ENCODE measurements around the gene C2CD4C.
"Not testable (repeated sequence)": the region's sequence is repeated elsewhere in the genome, so short reads cannot be mapped to it uniquely, and the experiment has no call there.

Gene C2CD4C

GRCh38 chr19:438416-438958 lies 29.5 kb upstream of the C2CD4C start:
- no peak for DNase-seq

GRCh38 chr19:437041-437440 lies 28.1 kb upstream of the C2CD4C start:
- no peak for DNase-seq

DNA sequence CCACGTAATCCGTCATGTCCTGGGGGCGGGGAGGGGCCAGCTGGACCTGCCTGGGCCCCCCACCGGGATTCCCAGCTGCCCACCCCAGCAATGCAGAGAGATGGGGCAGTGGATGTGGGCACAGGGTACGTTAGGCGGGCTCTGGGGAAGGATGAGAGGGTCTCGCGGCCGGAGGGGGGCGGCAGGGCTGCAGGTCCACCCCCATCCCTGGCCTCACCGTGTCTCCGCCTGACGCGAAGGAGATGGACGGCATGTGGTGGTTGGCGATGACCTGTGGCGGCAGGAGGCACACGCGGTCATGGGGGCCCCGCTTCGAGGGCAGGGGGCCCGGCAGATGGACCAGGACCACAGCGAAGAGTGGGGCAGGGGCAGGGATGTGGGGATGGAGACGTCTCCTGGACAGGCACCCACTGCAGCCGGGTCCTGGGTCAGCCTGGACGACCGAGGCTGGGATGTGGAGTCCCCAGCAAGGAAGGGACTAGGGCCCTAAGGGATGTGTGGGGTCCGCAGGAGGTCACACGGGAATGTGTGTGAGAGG lies 27.5 kb upstream of the C2CD4C start:
- no peak for DNase-seq

- no peak for DNase-seq
Observed at GRCh38 chr19:435707-436412, 26.9 kb upstream of the C2CD4C start.

DNA sequence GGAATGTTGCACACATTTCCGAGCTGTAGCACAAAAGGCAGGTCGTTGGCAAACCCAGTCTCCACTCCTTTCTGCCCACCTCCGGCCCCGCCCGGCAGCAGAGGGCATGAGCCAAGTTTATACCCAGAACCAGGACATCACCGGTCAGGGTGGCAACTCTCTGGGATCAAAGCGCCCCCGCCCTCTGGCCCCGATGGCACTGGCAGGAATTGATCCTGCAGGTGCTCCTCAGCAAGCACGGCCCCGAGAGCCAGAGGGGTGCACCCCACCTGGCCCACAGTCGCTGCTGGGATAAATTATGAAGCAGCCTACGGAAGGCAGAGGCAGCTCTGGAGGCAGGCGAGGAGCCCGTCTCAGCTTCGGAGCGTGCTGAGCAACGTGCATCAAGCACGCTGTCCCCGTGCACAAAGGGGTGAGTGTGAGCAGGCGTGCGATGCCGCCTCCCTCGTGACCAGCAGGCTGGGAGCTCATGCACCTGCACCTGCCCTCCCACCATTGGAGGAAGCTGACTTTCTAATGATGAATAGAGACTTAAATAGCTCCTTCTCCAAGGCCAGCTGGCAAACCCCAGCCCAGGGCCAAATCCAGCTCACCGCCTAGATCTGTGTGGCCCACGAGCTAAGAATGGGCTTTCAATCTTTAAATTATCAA lies 26.2 kb upstream of the C2CD4C start:
- DNase-seq: no peak

GRCh38 chr19:434152-434960 lies 25.4 kb upstream of the C2CD4C start:
- DNase-seq: no peak

GRCh38 chr19:430701-431100 lies 21.8 kb upstream of the C2CD4C start:
- no peak for DNase-seq

GRCh38 chr19:428149-428548 lies 19.2 kb upstream of the C2CD4C start:
- DNase-seq: no peak

GRCh38 chr19:427675-428074 lies 18.7 kb upstream of the C2CD4C start:
- DNase-seq: not testable (repeated sequence)

- DNase-seq: no peak
Observed at GRCh38 chr19:426725-427445, 17.9 kb upstream of the C2CD4C start.

DNA sequence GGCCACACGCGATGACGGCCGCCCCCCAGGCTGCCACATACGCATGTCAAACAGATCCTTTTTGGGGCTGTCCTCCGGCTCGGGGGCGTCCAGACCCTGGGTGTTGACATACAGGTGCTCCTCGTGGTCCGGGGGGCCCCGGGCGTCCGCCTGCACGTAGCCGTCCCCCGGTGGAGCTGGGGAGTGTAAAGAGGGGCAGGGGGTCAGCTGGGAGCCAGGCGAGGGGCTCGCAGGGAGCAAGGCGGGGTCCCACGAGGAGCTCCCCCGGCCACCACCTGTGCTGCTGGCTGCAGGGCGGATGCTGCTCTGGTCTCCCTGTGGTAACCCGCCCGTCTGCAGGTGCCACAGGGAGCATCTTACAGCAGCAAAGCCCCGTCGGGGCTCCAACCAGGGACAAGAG lies 16.1 kb upstream of the C2CD4C start:
- no peak for DNase-seq

- no peak for DNase-seq
Observed at GRCh38 chr19:424546-424945, 15.6 kb upstream of the C2CD4C start.

- no peak for DNase-seq
Observed at GRCh38 chr19:423691-424466, 14.9 kb upstream of the C2CD4C start.

- DNase-seq: not testable (repeated sequence)
Observed at GRCh38 chr19:422917-423226, 13.9 kb upstream of the C2CD4C start.

- no peak for DNase-seq
Observed at GRCh38 chr19:422213-422916, 13.4 kb upstream of the C2CD4C start.

DNA sequence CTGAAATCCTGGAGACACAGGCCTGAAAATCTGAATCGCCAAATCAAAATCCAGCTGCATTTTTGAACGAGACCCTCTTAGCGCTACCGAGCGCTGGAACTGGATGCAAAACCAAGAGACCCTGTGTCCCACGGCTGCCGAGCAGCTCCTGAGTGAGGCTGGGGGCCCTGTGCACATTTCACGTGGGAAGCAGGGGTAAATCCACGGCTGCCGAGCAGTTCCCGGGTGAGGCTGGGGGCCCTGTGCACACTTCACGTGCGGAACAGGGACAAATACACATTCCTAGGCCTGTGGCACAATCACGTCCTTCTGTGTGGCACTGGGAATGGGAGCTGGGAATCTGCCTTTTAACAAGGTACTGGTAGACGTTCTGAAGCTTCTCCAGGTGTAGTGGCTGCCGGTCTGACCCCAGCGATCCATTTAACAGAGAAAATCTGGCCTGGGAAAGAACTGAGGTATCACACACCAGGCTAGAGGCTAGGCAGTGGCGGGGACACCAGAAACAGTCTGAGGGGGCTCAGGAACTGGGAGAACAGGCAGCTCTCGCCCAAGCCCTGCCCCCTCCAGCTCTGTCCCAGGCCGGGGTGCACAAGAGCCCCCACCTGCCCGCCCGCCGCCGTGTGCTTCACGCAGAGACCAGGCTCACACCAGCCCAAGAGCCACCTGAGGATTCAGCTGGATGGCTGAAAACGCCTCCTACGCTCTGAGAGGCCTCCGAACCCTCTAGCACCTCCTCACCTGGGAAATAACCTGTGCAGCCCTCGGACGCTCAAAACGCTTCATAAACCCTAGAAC lies 11.0 kb upstream of the C2CD4C start:
- DNase-seq: no peak

DNA sequence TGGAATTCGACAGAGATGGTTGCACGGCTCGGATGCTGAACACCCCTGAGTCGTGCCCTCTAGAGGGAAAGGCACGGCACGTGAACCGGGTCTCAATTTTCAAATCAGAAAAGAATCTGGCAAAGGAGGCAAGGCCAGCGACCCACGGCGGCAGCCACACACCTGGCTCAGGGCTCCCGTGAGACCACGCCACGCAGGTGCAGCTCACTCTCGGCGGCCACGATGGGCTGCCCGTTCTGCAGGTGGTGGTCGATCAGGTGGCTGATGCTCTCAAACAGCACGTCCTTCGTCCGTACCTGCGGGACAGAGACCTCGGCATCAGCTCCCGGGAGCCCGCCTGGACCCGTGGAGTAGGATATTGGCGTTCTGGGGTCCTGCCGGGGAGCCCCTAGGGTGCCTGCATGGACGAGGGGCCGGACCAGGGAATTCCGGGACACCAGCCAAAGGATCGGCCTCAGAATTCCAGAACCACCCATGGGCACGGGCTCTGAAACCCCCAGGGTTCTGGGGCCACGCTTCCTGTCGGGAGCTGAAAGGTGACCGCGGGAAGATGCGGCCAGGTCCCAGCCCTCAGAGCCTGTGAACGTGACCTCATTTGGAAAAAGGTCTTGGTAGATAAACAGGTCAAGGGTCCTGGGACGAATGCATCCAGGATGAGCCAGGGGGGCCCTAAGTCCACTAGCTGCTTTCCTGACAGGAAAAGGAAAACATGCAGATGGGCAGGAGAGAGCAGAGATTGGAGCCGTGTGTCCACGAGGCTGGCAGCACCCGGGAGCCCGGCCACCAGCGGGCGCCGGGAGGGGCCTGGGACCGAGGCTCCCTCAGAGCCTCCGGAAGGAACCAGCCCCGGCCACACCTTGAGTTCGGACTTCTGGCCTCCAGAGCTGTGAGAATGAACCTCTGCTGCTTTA lies 10.1 kb upstream of the C2CD4C start:
- DNase-seq: no peak

GRCh38 chr19:416416-416815 lies 7.5 kb upstream of the C2CD4C start:
- DNase-seq: no peak

- DNase-seq: no peak
Observed at GRCh38 chr19:415292-415691, 6.3 kb upstream of the C2CD4C start.
